Measurements from ENCODE around the gene SVOPL.

- TF ChIP-seq EZH2 (IDR thresholded peaks at IDR 0.05) = no peak
- no peak for TF ChIP-seq POLR2AphosphoS5 (IDR thresholded peaks at IDR 0.05; ENCODE audit: low read depth, low read length)
- no peak for TF ChIP-seq POLR2A (IDR thresholded peaks at IDR 0.05; ENCODE audit: borderline replicate concordance, extremely low read depth, insufficient read depth, insufficient read length)
These were observed 68.8 kb downstream of the SVOPL start for GRCh38 chr7:138632384-138632783.

Measured in HCT116 (cell line).